Natural killer cell treated with Interleukin-12 subunit alpha and Interleukin-12 subunit beta and Interleukin-15 and Interleukin-18, amount 100 ng/mL, for 72 hours (primary cell): ENCODE data around the gene JPH2. TPM values are rescaled to one million over a fixed set of nuclear protein-coding genes. Genes with fewer than 3 reads are reported as not detected.
A peak's percentile ranks its signal among the peaks of the same experiment; 100 is the strongest.
"Not testable (repeated sequence)": the region's sequence is repeated elsewhere in the genome, so short reads cannot be mapped to it uniquely, and the experiment has no call there.

Experiments used
- ATAC-seq, 2 donors: fragments of 150-1000 bp; cut with Tn5 transposase in 1 of 2; sonication (Bioruptor Pico), chemical (Tn5 transposase) in 1 of 2; 2 replicates each; pipeline ENCODE4 v1.10.0; 2021
- DNase-seq: peaks from one replicate; pipeline ENCODE4 v3.0.0; 2022; ENCODE audit warnings: low spot score
- H3K27ac Mint-ChIP-seq, 2 donors: 1 replicate in 1 of 2; 2 replicates in 1 of 2; pipeline ENCODE4 v1.8.0; 2022; ENCODE audit warnings: mixed read lengths in 2 of 2, mild to moderate bottlenecking in 1 of 2, moderate library complexity in 1 of 2
- H3K27me3 Mint-ChIP-seq, 2 donors: 1 replicate in 1 of 2; 2 replicates in 1 of 2; pipeline ENCODE4 v1.8.0; 2022; ENCODE audit warnings: mixed read lengths in 2 of 2
- H3K36me3 Mint-ChIP-seq: one replicate; pipeline ENCODE4 v1.8.0; 2022; ENCODE audit warnings: mixed read lengths
- H3K4me1 Mint-ChIP-seq, 2 donors: 1 replicate in 1 of 2; 2 replicates in 1 of 2; pipeline ENCODE4 v1.8.0; 2022; ENCODE audit warnings: low read depth in 2 of 2, mixed read lengths in 2 of 2, mild to moderate bottlenecking in 1 of 2
- H3K4me3 Mint-ChIP-seq: one replicate; pipeline ENCODE4 v1.8.0; 2022; ENCODE audit warnings: mixed read lengths
- H3K9me3 Mint-ChIP-seq: 2 replicates; pipeline ENCODE4 v1.8.0; 2022; ENCODE audit warnings: mixed read lengths
- total RNA-seq, 2 donors: library from RNA; stranded (reverse); gene quantifications; one replicate each; pipeline ENCODE4 v1.2.3, GENCODE V29; 2022

Gene JPH2
- total RNA-seq, 2 donors from 2014 or later = 1.0 to 2.0 TPM

DNA sequence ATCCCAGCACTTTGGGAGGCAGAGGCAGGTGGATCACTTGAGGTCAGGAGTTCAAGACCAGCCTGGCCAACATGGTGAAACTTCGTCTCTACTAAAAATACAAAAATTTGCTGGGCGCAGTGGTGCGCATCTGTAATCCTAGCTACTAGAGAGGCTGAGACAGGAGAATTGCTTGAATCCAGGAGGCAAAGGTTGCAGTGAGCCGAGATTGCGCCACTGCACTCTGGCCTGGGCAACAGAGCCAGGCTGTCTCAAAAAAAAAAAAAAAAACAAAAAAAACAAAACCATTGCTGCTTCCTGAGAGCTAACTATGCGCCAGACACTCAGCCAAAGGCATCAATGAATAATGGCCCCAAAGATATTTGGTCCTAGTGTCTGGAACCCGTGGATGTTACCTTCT, 57.7 kb downstream of the JPH2 start:
- H3K36me3 Mint-ChIP-seq, DNase-seq, H3K4me3 Mint-ChIP-seq, H3K27ac Mint-ChIP-seq, ATAC-seq, H3K4me1 Mint-ChIP-seq, H3K9me3 Mint-ChIP-seq, H3K27me3 Mint-ChIP-seq: not testable (repeated sequence)

DNA sequence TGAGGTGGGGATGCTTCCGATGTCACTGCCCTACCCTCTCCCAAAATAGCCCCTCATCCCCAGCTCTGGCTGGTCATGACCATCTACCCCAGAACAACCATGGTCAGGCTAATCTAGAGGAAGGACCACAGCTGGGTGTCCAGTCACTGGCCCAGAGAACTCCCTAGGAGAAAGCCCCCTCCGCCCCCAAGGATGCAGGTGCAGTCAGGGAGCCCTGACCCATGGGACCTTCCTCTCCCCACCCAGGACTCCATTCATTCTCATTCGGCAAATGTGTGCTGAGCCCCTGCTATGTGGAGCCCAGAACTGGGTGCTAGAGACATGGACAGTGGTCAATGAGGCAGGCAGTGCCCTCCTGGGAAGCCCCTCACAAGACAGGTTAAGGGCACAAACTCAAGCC, 60.5 kb downstream of the JPH2 start:
- Mint-ChIP-seq H3K4me3 (no peak overlapping the region), H3K27ac (no peak overlapping the region), H3K9me3 (no peaks in the 10 kb centered on the region), H3K27me3 (peaks cover 9 to 18% of the 10 kb centered on the region in 2 donors), H3K36me3 (no peaks in the 10 kb centered on the region), H3K4me1 (no peaks in the 10 kb centered on the region)
- no peak for ATAC-seq
- no peak for DNase-seq

DNA sequence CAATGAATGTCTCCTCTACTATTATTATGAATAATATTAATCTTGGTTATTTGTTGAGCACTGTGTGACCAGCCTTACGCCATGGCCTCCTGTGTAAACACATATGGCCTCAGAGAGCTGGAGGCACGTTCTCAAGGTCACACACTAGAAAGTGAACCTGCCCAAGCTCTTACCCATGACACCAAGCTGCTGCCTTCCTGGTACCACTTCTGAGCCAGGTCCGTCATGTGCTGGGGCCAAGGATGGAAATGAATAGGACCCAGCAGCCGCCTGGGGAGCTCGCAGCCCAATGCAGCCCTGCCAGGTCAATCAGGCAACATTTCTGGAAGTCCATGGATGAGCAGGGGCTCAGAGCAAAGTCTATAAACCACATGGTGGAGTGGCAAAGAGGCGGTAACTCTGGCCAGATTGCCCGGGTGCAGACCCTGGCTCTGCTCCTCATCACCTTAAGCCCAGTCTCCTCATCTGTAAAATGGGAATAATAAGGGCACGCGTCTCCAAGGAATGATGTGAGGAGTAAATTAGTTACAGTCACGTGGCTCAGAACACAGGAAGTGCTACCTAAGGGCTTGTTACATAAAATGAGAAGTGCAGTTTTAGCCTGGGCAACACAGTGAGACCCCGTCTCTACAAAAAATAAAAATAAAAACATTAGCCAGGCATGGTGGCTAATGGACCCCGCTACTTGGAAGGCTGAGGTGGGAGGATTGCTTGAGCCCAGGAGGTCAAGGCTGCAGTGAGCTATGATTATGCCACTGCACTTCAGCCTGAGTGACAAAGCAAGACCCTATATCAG, 61.5 kb downstream of the JPH2 start:
- Mint-ChIP-seq H3K27me3 (peaks cover 11 to 26% of the 10 kb centered on the region in 2 donors), H3K9me3 (no peaks in the 10 kb centered on the region), H3K4me1 (no peaks in the 10 kb centered on the region), H3K27ac (no peak overlapping the region), H3K36me3 (no peaks in the 10 kb centered on the region), H3K4me3 (no peak overlapping the region)
- DNase-seq (no peak), ATAC-seq (no peak)

DNA sequence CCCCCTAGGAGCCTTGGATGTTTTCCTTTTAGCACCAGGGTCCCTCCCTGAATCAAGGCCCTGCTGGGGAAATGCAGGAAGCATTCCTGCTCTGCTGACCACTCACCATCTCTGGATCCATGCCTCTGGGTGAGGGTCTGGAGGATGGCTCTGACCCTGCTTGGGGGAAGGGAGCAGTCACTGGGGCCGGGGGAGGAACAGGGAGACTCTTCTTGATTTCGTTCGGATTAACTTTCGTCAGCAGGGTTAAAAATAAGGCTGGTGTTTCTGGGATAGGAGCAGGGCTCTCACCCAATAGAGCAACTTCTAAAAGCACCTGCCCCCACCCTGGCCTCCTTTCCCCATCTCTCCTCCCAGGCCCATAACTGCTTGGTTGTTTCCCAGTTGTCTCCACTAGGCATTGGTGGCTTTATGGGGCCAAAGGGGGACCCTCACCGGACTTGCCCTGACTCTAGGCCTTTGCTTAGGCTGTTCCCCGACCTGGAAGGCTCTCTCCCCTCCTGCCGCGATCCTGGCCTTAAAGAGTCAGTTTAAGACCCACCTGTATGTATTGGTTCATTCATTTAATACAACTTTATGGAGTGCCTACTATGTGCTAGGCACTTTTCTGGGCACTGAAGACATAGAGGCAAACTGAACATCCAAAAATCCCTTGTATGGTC, 63.0 kb downstream of the JPH2 start:
- ATAC-seq (no peak), DNase-seq (no peak)
- Mint-ChIP-seq H3K27me3 (peaks cover 15 to 36% of the 10 kb centered on the region in 2 donors), H3K4me3 (no peak overlapping the region), H3K36me3 (no peaks in the 10 kb centered on the region), H3K9me3 (no peaks in the 10 kb centered on the region), H3K4me1 (no peaks in the 10 kb centered on the region), H3K27ac (no peak overlapping the region)

DNA sequence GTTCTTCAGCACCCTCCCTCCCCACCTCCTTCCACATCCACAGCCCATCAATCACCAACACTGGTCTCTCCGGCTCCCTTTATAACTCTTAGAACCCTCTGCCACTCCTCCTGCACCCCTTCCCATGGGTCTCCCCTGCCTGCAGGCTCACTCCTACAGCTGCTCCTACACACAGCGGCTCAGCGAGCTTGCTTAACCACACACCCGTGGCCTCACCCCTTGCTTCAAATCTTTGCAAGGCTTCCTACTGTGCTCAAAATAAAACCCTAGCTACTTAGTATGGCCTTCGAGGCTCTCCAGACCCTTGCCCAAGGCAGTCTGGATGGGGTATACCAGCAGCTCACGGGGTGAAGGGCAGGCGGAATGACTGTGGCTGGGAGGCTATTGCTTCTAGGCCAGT, 63.7 kb downstream of the JPH2 start:
- DNase-seq (no peak), ATAC-seq (peak; percentile 7 to 8)
- no peaks in the 10 kb centered on the region for H3K4me1 Mint-ChIP-seq
- no peak overlapping the region for H3K27ac Mint-ChIP-seq
- peaks cover 20 to 38% of the 10 kb centered on the region in 2 donors for H3K27me3 Mint-ChIP-seq
- H3K4me3 Mint-ChIP-seq = no peak overlapping the region
- no peaks in the 10 kb centered on the region for H3K9me3 Mint-ChIP-seq
- no peaks in the 10 kb centered on the region for H3K36me3 Mint-ChIP-seq

DNA sequence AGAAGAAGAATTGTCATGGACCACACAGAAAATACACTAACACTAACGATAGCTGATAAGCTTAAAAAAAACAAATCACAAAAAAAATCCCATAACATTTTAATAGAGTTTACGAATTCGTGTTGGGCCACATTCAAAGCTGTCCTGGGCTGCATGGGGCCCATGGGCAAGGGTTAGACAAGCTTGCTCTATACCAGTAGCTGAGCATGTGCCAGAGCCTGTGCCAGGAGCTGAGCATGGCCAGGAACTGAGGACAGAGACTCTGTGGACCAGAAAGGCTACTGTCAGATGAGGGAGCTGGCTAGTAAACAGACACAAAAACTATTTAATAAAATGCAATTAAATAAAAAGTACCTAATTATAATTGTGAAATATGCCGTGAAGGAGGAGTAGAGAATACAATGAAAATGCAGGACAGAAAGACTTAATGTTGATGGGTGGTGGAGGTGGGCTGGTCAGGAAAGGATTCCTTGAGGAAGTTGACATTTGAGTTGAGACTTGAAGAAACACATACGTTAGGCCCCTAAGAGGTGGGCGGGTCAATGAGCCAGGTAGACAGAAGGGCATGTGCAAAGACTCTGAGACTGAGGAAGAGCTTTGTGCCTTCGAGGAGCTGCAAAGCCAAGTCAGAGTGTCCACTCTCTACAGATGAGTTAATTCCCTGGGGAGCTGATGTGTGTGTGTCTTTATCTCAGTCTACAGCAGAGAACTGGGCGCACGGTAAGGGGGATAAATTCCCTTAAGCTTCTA, 66.1 kb downstream of the JPH2 start:
- ATAC-seq = no peak
- H3K27me3 Mint-ChIP-seq = peaks cover 34 to 55% of the 10 kb centered on the region in 2 donors
- no peak for DNase-seq
- H3K36me3 Mint-ChIP-seq = no peaks in the 10 kb centered on the region
- no peak overlapping the region for H3K27ac Mint-ChIP-seq
- H3K9me3 Mint-ChIP-seq = no peaks in the 10 kb centered on the region
- no peak overlapping the region for H3K4me3 Mint-ChIP-seq
- peaks cover 4 to 6% of the 10 kb centered on the region in 2 donors for H3K4me1 Mint-ChIP-seq

DNA sequence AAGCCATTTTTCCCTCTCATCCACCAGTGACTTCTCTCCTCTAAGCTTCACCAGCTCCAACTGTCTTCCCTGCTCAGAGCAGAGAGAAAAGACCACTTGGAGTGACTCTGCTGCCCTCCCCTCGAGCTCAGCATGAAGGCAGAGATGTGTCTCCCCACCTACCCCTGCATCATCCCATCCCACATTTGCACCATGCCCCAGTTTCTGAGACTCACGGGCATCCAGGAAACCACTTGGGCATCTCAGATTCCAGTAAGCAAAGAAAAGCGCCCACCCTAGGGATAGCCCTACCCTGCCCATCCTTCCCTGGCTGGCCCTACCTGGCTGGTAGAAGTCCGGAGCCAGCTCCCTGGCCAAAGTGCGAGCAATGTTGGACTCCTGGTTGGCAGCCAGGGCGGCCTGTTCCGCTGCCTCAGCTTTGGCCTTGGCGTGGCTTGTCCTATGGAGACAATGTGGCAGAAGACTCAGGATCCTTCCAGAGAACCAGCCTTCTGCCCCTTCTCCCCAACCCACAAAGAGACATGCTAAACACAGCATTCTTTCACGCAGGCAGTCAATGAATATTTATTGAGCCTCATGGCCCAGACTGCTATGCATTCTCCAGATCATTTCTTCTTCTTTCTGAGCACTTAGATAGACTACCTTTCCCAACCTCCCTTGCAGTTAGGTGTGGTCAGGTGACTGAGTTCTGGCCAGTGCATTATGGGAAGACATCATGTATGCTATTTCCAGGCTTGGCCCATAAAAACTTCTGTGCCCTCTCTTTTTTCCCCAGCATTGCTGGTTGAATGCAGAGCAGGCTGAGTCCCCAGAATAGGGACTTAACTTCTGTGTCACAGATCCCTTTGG, 68.6 kb downstream of the JPH2 start:
- Mint-ChIP-seq H3K36me3 (no peaks in the 10 kb centered on the region), H3K4me1 (peaks cover 4 to 6% of the 10 kb centered on the region in 2 donors), H3K9me3 (no peaks in the 10 kb centered on the region), H3K27me3 (peaks cover 43 to 60% of the 10 kb centered on the region in 2 donors), H3K4me3 (no peak overlapping the region), H3K27ac (no peak overlapping the region)
- no peak for ATAC-seq
- DNase-seq = no peak

DNA sequence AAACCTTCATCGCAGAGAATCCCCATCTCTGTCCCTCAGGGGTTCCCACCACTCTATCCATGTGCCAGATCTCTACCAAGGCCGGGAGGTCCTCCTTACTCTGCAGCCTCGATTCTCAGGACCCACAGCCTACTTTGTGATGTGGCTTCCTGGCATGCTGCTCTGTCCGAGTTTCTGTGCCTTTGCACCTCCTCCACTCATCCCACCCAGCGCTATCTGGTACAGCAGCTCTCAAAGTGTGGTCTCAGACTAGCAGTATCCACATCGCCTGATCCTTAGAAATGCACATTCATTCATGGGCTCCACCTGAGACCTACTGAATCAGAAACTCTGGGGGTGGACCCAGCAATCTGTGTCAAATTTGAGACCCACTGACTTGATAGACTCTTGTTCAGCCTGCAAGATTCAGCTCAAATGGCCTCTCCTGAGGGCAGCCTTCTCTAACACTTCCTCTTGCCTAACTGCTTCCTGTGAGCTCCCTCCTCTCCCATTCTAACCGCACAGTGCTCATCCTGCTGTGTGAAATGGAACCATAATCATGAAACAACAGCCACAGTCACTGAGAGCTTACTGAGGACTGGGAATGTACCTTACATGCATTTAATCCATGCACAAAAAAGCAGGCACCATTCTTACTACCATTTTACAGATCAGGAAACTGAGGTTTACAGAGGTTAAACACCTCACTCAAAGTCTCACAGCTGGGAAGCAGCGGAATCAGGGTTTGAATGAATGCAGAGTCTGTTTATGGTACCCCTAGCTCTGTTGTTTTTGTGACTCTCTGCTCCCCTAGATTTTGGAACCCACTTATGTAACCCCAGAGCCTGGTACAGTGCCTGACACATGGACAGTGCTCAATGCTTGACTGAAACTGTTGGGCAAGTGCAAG, 69.4 kb downstream of the JPH2 start:
- no peaks in the 10 kb centered on the region for H3K9me3 Mint-ChIP-seq

DNA sequence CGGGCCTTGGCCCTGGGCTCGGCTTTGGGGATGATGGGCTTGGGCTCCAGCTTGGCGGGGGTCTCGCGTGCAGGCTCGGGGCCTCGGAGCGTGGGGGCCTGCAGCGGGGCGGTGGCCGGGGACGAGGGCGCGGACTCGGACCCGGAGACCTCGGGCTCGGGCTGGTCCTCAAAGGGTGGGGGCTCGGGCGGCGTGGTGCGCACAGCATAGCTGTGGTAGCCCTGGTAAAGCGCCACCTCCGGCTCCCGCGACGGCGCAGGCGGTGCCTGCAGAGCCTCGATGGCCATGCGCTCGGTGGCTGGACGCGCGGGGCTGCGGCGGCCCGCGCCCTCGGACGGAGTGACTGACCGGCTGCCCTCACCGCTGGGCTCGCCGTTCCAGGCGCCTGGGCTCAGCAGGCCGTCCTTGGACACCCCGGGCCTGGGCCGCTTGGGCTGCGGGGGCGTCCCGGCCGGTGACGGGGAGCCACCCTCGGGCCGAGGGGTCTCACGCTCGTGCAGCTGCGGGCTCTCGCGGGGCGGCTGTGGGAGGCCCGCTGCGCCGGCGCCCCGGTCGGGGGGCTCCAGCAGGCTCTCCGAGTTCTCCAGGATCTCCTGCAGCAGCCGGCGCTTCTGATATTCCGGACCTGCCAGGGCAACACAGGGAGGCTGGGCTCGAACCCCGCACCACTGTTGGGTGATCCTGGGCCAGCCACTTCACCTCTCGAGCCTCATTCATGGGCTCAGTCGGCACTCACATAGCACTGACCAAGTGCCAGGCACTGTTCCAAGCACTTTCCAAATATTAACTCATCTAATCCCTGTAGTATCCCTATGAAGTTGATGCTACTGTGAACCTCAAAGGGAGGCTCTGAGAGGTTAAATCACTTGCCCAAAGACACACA, 71.0 kb downstream of the JPH2 start:
- no peak for ATAC-seq
- Mint-ChIP-seq H3K36me3 (no peaks in the 10 kb centered on the region), H3K9me3 (no peaks in the 10 kb centered on the region), H3K27ac (no peak overlapping the region), H3K4me3 (no peak overlapping the region), H3K4me1 (peaks cover 4 to 6% of the 10 kb centered on the region in 2 donors), H3K27me3 (peaks cover 34 to 40% of the 10 kb centered on the region in 2 donors)
- DNase-seq = no peak

More for the DNA sequence above, 69.4 kb downstream of the JPH2 start:
- peaks cover 4 to 6% of the 10 kb centered on the region in 2 donors for H3K4me1 Mint-ChIP-seq
- peaks cover 38 to 51% of the 10 kb centered on the region in 2 donors for H3K27me3 Mint-ChIP-seq
- no peak overlapping the region for H3K4me3 Mint-ChIP-seq
- no peak for DNase-seq
- H3K27ac Mint-ChIP-seq = no peak overlapping the region
- ATAC-seq = no peak
- H3K36me3 Mint-ChIP-seq = no peaks in the 10 kb centered on the region

DNA sequence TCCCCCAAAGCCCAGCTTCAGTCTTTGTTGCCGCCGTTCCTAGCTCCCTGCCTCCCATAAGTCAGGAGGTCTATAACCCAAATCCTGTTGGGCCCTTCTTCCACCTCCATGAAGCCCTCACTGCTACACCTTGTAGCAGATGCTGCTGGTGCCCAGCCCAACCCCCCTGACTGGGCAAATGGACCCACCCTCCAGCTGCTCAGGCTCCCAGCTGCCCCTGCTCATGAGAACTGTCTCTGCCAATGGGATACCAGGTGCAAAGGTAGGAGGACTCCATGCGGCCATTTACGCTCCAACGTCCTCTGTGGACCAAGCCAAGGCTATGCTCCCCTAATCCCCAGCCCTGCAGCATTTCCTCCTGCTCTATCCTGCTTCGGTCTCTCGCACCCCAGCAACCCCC, 71.8 kb downstream of the JPH2 start:
- Mint-ChIP-seq H3K27me3 (peaks cover 31 to 32% of the 10 kb centered on the region in 2 donors), H3K9me3 (no peaks in the 10 kb centered on the region), H3K27ac (no peak overlapping the region), H3K4me3 (no peak overlapping the region), H3K4me1 (peaks cover 4 to 6% of the 10 kb centered on the region in 2 donors), H3K36me3 (no peaks in the 10 kb centered on the region)
- DNase-seq = no peak
- no peak for ATAC-seq

DNA sequence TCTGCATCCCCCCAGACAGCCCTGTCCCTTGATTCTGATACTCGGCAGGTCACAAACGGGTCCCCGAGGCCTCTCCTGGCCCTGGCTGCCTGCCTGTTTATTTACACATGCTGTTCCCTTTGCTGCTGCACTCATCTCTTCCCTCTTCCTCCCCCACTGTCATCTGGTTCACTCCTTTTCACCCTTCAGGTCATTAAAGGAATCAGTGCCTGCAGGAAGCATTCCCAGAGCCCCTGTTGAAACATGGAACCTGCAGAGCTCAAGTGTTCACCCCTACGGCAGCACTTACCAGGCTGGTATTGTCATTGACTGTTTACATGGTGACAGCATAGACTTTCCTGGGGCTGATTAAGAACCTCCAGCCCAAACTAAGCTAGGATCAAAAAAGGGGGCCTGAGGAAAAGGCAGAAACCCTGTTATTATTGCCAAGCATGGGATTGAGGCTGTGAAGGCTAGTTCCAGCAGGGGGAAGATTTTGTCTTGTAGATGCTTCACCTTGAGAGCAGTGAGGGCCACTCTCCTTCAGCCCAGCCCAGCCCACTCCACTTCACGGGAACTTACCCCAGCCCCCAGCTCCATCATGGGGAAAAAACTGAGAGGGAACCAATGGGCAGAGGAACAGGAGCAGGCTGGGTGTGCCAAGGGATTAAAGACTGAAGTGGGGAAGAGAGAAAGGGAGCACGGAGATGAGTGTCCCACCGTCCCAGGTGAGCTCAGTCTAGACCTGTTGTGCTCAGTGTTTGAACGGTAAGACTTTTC, 73.2 kb downstream of the JPH2 start:
- H3K4me3 Mint-ChIP-seq = no peak overlapping the region
- ATAC-seq (no peak), DNase-seq (no peak)
- H3K4me1 Mint-ChIP-seq = peaks cover 4 to 6% of the 10 kb centered on the region in 2 donors
- H3K27ac Mint-ChIP-seq = no peak overlapping the region
- H3K9me3 Mint-ChIP-seq = no peaks in the 10 kb centered on the region
- H3K27me3 Mint-ChIP-seq = peaks cover 38 to 39% of the 10 kb centered on the region in 2 donors
- H3K36me3 Mint-ChIP-seq = no peaks in the 10 kb centered on the region
